Muscle layer of colon (tissue), 2 donors: ENCODE results near the gene ICA1.

Source experiments
- H3K27ac ChIP-seq: one replicate; pipeline ENCODE4 v1.7.0; 2013; ENCODE audit warnings: low read depth, mild to moderate bottlenecking, low read length, moderate library complexity
- H3K27me3 ChIP-seq, 2 donors: one replicate each; pipeline ENCODE4 v1.7.0; 2013; ENCODE audit warnings: low read length in 2 of 2, mild to moderate bottlenecking in 2 of 2; ENCODE audit not compliant: insufficient read depth in 2 of 2, control insufficient read depth in 1 of 2
- H3K36me3 ChIP-seq: one replicate; pipeline ENCODE4 v1.7.0; 2013; ENCODE audit warnings: mild to moderate bottlenecking, low read length; ENCODE audit not compliant: insufficient read depth
- H3K4me1 ChIP-seq: one replicate; pipeline ENCODE4 v1.7.0; 2013; ENCODE audit warnings: mild to moderate bottlenecking, low read length; ENCODE audit not compliant: insufficient read depth
- H3K4me3 ChIP-seq, 2 donors: one replicate each; pipeline ENCODE4 v1.7.0; 2013; ENCODE audit warnings: low read length in 2 of 2, low read depth in 1 of 2, mild to moderate bottlenecking in 1 of 2, moderate library complexity in 1 of 2
- H3K9ac ChIP-seq: one replicate; pipeline ENCODE4 v1.7.0; 2013; ENCODE audit warnings: low read length
- H3K9me3 ChIP-seq: one replicate; pipeline ENCODE4 v1.7.0; 2013; ENCODE audit warnings: mild to moderate bottlenecking, low read length
- donor health status: abdominal sarcoma.
- donor health status: Adenocarcinoma of cecum.

Gene ICA1

GRCh38 chr7:8094164-8095140 lies 167.5 kb downstream of the ICA1 start:
- Histone ChIP-seq H3K9me3 (no peaks in the 10 kb centered on the region), H3K4me1 (no peaks in the 10 kb centered on the region), H3K4me3 (no peak overlapping the region), H3K27me3 (no peaks in the 10 kb centered on the region), H3K36me3 (no peaks in the 10 kb centered on the region), H3K27ac (no peak overlapping the region), H3K9ac (no peak overlapping the region)

- H3K9ac ChIP-seq, result no peak overlapping the region
- H3K27ac ChIP-seq, result no peak overlapping the region
- H3K4me3 ChIP-seq, result no peak overlapping the region
- no peaks in the 10 kb centered on the region for H3K9me3 ChIP-seq
- no peaks in the 10 kb centered on the region for H3K36me3 ChIP-seq
- H3K4me1 ChIP-seq, result no peaks in the 10 kb centered on the region
- no peaks in the 10 kb centered on the region for H3K27me3 ChIP-seq
Measured at GRCh38 chr7:8092140-8092539, 169.8 kb downstream of the ICA1 start.

- Histone ChIP-seq H3K9me3 (no peaks in the 10 kb centered on the region), H3K4me3 (no peak overlapping the region), H3K27ac (no peak overlapping the region)
Measured at GRCh38 chr7:8089036-8089780, 172.8 kb downstream of the ICA1 start.

GRCh38 chr7:8086239-8086638 lies 175.7 kb downstream of the ICA1 start:
- no peaks in the 10 kb centered on the region for H3K4me1 ChIP-seq
- no peak overlapping the region for H3K27ac ChIP-seq
- no peak overlapping the region for H3K9ac ChIP-seq
- no peak overlapping the region for H3K4me3 ChIP-seq
- peaks cover 7% of the 10 kb centered on the region for H3K36me3 ChIP-seq
- H3K27me3 ChIP-seq, result no peaks in the 10 kb centered on the region
- no peaks in the 10 kb centered on the region for H3K9me3 ChIP-seq

More at GRCh38 chr7:8089036-8089780, 172.8 kb downstream of the ICA1 start:
- no peaks in the 10 kb centered on the region for H3K4me1 ChIP-seq
- no peak overlapping the region for H3K9ac ChIP-seq
- H3K27me3 ChIP-seq, result no peaks in the 10 kb centered on the region
- H3K36me3 ChIP-seq, result peaks cover 7% of the 10 kb centered on the region

- Histone ChIP-seq H3K4me1 (no peaks in the 10 kb centered on the region), H3K9me3 (no peaks in the 10 kb centered on the region), H3K27ac (no peak overlapping the region), H3K4me3 (no peak overlapping the region), H3K27me3 (no peaks in the 10 kb centered on the region), H3K9ac (no peak overlapping the region), H3K36me3 (peaks cover 7% of the 10 kb centered on the region)
Measured at GRCh38 chr7:8085420-8085819, 176.5 kb downstream of the ICA1 start.

GRCh38 chr7:8084836-8085235 lies 177.1 kb downstream of the ICA1 start:
- Histone ChIP-seq H3K9me3 (no peaks in the 10 kb centered on the region), H3K4me1 (no peaks in the 10 kb centered on the region), H3K4me3 (no peak overlapping the region), H3K9ac (no peak overlapping the region), H3K36me3 (peaks cover 7% of the 10 kb centered on the region), H3K27me3 (no peaks in the 10 kb centered on the region), H3K27ac (no peak overlapping the region)

GRCh38 chr7:8082762-8083161 lies 179.2 kb downstream of the ICA1 start:
- H3K27me3 ChIP-seq, result no peaks in the 10 kb centered on the region
- no peak overlapping the region for H3K27ac ChIP-seq
- peaks cover 7% of the 10 kb centered on the region for H3K36me3 ChIP-seq
- H3K4me3 ChIP-seq, result no peak overlapping the region
- no peak overlapping the region for H3K9ac ChIP-seq
- H3K4me1 ChIP-seq, result no peaks in the 10 kb centered on the region
- H3K9me3 ChIP-seq, result no peaks in the 10 kb centered on the region

GRCh38 chr7:8078418-8078817 lies 183.5 kb downstream of the ICA1 start:
- Histone ChIP-seq H3K4me1 (no peaks in the 10 kb centered on the region), H3K36me3 (no peaks in the 10 kb centered on the region), H3K27me3 (no peaks in the 10 kb centered on the region), H3K27ac (no peak overlapping the region), H3K9me3 (no peaks in the 10 kb centered on the region), H3K9ac (no peak overlapping the region), H3K4me3 (no peak overlapping the region)

- H3K27me3 ChIP-seq, result no peaks in the 10 kb centered on the region
- no peaks in the 10 kb centered on the region for H3K4me1 ChIP-seq
- no peak overlapping the region for H3K9ac ChIP-seq
- H3K36me3 ChIP-seq, result no peaks in the 10 kb centered on the region
- no peak overlapping the region for H3K4me3 ChIP-seq
- H3K9me3 ChIP-seq, result no peaks in the 10 kb centered on the region
- H3K27ac ChIP-seq, result no peak overlapping the region
Measured at GRCh38 chr7:8070451-8071180, 191.4 kb downstream of the ICA1 start.

GRCh38 chr7:8068892-8069686 lies 192.9 kb downstream of the ICA1 start:
- H3K4me3 ChIP-seq, result no peak overlapping the region
- no peak overlapping the region for H3K9ac ChIP-seq
- no peak overlapping the region for H3K27ac ChIP-seq

More at GRCh38 chr7:8068892-8069686, 192.9 kb downstream of the ICA1 start:
- no peaks in the 10 kb centered on the region for H3K36me3 ChIP-seq
- no peaks in the 10 kb centered on the region for H3K27me3 ChIP-seq
- H3K4me1 ChIP-seq, result no peaks in the 10 kb centered on the region
- H3K9me3 ChIP-seq, result no peaks in the 10 kb centered on the region
